Superior temporal gyrus (tissue), 1 donor: ENCODE measurements around the gene DAPK1.
"Not testable (repeated sequence)": the region's sequence is repeated elsewhere in the genome, so short reads cannot be mapped to it uniquely, and the experiment has no call there.

Experiments
- DNase-seq: peaks from one replicate; pipeline ENCODE4 v3.0.0-alpha.2; 2016; ENCODE audit errors: extremely low spot score

Gene DAPK1

GRCh38 chr9:87498046-87498810 is 561 bp downstream of the DAPK1 start:
- no peak for DNase-seq

GRCh38 chr9:87498811-87499360 is 1.2 kb downstream of the DAPK1 start:
- no peak for DNase-seq

- no peak for DNase-seq
Measured at GRCh38 chr9:87499424-87500017, 1.9 kb downstream of the DAPK1 start.

GRCh38 chr9:87500491-87501270 is 3.0 kb downstream of the DAPK1 start:
- DNase-seq, result no peak

GRCh38 chr9:87501271-87501656 is 3.6 kb downstream of the DAPK1 start:
- DNase-seq, result not testable (repeated sequence)

GRCh38 chr9:87501806-87502205 is 4.1 kb downstream of the DAPK1 start:
- no peak for DNase-seq

GRCh38 chr9:87502391-87503221 is 4.9 kb downstream of the DAPK1 start:
- no peak for DNase-seq

GRCh38 chr9:87503430-87503829 is 5.8 kb downstream of the DAPK1 start:
- DNase-seq, result no peak

- DNase-seq, result no peak
Measured at GRCh38 chr9:87503927-87504326, 6.3 kb downstream of the DAPK1 start.

GRCh38 chr9:87504938-87505337 is 7.3 kb downstream of the DAPK1 start:
- DNase-seq, result no peak

- no peak for DNase-seq
Measured at GRCh38 chr9:87505869-87506678, 8.4 kb downstream of the DAPK1 start.

- no peak for DNase-seq
Measured at GRCh38 chr9:87507576-87507975, 9.9 kb downstream of the DAPK1 start.

GRCh38 chr9:87510252-87510683 is 12.6 kb downstream of the DAPK1 start:
- no peak for DNase-seq

- DNase-seq, result no peak
Measured at GRCh38 chr9:87512311-87512710, 14.6 kb downstream of the DAPK1 start.

- no peak for DNase-seq
Measured at GRCh38 chr9:87513161-87513560, 15.5 kb downstream of the DAPK1 start.

- DNase-seq, result no peak
Measured at GRCh38 chr9:87513880-87514535, 16.3 kb downstream of the DAPK1 start.

- no peak for DNase-seq
Measured at GRCh38 chr9:87515006-87515405, 17.3 kb downstream of the DAPK1 start.

GRCh38 chr9:87515588-87516221 is 18.0 kb downstream of the DAPK1 start:
- no peak for DNase-seq

GRCh38 chr9:87516222-87516925 is 18.7 kb downstream of the DAPK1 start:
- DNase-seq, result no peak
